Uterus (tissue), 2 donors: ENCODE measurements around the gene GALNT9.

Experiments
- CTCF ChIP-seq, 4 experiments: fragments of 200-600 bp in 2 of 4; fragments of 450-650 bp in 2 of 4; sonication (generic) in 2 of 4; IDR thresholded peaks; one replicate each; pipeline ENCODE4 v1.5.1; 2016 to 2019; ENCODE audit warnings: antibody characterized with exemption in 4 of 4, mild to moderate bottlenecking in 2 of 4, moderate library complexity in 1 of 4
- POLR2A ChIP-seq, 2 donors: fragments of 450-650 bp; IDR thresholded peaks; one replicate each; pipeline ENCODE4 v1.6.1; 2016; ENCODE audit warnings: antibody characterized with exemption in 2 of 2, mild to moderate bottlenecking in 1 of 2, moderate library complexity in 1 of 2

GRCh38 chr12:132167611-132168310 is 161.6 kb downstream of the GALNT9 start:
- TF ChIP-seq CTCF (IDR thresholded peaks at IDR 0.05) (no peak), POLR2A (IDR thresholded peaks at IDR 0.05) (no peak)
